NCI-H2171 treated with DMSO at 0.1 percent for 48 hours (cell line): ENCODE results near the gene ATXN10.
"Not testable (repeated sequence)": the region's sequence is repeated elsewhere in the genome, so short reads cannot be mapped to it uniquely, and the experiment has no call there.

Source experiments
- DNase-seq: peaks from one replicate; lab custom pipeline; 2025; lab: John Stamatoyannopoulos, UW

ATXN10 gene

DNA sequence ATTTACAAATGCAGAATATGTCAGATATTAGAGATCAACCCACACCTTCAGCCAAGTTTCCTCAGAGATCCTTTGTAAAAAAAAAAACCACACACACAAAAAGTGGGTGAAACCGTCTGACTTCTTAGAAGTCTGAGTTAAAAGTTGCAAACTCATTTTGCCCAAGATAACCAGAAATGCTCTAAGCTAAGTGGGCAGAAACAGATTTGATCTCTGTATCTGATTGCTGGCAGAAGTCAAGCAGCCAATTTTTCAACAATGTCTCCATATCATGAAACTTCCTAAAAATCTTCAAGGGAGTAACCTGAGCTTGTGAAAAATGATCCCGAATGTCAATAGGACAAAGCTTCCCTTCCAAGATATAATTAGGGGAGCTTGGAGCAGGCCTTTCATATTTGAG, 28.6 kb upstream of the ATXN10 start:
- DNase-seq: peak; percentile 81

DNA sequence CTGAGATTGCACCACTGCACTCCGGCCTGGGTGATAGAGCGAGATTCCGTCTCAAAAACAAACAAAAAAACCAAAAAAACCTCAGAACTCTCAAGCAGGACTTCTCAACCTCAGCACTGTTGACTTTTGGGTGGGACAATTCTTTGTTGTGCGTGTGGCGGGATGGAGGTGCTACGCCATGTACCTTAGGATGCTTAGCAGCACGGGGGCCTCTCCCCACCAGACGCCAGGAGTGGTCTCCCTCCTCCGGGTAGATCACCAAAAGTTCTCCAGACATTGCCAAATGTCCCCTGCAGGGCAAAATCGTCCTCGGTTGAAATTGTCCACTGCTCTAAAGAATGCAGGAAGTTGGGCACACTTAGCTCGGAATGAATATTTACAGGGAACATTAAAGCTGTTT, 26.9 kb upstream of the ATXN10 start:
- DNase-seq: no peak

DNA sequence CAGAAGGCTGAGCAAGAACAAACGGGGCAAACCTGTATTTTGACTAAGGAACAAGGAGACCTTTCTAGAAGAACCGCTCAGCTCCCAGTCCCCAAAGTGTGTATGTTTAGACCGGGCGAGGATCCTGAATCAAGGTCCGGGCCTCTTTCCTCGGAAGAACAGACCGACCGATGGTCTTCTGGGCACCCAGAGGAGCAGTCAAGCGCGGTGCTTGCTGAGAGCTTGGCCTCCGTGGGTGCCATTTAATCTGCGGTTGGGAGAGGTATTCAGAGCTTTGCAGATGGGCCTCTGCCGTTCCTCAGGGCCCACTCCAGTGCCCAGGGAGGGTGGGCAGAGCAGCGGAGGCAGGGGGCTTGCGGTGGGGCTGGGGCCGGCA, 26.5 kb upstream of the ATXN10 start:
- no peak for DNase-seq

DNA sequence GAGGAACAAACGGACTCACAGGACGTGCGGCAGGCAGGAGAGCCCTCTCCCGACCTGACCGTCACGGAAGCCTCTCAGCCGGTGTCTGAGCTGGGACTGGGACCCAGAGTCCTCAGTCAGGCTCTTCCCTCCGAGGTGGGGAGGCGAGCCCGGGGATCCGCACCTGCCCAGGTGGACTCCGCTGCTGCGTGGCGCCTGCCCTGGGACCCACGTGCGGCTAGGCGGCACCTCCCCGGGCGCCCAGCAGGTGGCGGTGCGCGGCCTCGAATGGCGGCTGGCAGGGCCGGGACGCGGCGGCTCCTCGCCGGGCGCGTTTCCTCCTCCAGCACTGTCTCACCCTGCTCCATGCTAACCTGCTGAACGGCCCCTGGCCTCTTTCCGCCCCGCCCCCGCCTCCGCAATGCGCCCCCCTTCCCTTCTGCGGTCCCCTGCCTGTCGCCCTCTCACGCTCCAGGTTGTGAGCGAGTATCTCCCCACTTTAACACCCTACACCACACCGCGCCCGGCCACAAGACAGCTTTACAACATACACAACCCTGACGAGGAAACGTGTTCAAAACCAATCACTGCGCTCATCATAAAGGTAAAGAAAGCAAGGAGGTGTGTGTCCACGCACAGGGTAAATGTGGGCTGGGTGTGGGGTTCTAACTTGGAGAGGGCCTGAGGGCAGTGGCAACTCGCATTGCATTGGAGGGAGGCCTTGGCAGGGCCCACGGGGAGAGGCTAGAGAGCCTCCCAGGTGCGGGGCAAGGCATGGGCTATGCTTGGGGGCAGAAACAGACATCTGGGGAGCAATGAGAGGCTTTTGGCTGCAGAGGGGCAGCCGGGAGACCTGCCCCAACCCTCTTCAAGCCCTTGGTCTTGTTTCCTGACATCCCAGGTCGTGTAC, 25.9 kb upstream of the ATXN10 start:
- DNase-seq: no peak

DNA sequence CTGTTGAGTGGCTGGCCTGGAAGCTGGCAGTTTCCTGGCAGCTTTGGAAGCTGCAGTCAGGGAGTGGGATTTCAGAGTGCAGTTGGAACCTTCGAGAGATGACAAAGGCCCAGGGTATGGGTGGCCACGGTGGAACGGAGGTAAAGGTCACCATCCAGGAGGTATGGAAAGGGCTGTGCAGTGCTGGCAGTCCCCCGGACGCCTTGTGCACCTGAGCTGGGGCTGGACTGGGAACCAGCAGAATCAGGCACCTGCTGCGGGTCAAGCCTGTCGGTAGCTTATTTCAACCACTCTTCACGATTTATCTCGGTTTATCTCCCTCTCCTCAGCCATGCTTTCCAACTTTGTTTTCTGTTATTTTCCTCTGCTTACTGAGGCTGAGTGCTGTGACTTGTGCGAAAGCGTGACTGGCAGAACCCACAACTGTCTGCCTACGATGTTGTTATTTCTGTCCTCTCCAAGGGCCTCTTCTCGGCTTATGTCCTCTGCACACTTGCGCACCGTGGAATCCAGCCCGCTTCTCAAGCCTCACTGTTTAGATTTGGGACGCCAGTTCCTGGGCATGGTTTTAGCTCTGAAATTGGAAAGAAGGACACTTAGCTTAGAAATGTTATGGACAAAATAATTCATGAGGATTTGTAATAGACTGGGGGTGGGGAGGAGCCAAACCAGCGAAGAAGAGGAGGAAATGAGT, 24.0 kb upstream of the ATXN10 start:
- no peak for DNase-seq

DNA sequence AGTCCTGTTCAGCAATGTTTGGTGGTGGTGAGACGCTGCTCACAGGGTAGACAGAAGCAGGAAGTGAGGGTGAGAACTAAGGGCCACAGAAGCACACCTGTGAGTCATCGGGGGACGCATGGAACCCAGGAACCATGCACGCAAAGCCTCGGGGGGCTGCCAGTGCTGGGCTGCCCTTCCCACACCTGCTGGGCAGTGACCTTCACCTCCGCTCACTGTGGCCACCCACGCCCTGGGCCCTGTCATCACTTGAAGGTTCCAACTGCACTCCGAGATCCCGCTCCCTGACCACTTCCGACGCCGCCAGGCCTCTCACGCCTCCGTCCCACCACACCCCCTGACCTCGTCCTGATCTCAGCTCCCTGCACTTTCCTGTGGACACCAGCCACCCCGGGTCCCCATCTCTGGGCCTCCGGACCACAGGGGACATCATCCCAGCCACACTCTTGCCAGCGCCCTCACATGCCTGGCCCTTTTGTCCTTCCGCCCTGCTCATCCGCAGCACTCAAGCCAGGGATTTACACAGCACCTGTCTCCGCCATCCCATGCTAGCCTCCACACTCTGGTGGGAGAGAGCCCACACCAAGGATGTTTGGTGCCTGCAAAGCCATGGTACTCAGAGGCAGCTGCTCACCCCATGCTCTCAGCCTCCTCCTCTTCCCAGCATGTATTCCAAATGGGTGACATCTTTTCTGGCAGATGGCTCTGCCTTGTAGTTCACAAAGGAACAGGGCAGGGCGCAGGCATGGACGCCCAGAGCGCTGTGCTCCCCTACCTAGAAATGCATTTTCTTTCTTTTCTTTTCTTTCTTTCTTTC, 23.1 kb upstream of the ATXN10 start:
- DNase-seq: peak; percentile 4

DNA sequence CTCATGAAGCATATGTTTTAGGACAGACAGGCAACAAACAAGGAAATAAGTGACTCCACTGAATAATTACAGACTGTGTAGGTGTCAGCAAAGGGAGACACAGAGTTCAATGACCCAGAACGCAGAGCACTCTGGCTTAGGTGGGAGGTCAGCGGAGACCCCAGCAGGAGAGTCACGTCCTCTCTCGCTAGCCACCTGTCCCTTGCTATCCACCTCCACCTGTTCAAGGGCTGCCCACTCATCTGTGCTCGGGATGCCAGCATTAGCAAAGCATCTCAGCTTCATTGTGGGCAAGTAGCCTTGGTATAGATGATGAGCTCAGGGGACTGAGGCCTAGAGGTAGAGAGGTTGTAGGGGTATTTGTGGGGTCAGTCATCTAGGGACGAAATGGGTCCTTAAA, 21.8 kb upstream of the ATXN10 start:
- DNase-seq: no peak

DNA sequence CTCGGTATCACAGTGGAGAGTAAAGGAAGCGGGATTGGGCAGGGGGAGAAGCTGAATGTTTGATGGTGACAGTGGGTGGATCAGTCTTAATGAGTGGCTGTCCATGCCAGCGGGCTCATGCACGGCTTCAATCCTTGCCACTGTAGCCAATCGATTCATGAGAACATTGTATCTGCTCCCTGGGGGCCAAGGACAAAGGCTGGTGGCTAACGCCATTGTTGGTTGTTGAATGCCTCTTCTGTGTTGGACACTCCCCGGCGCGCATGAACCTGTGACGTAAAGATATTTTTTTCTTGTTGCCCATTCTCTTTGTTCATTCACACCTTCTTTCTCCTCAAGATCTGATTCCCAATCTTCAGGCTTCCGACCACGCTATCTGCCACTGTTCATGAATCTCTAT, 20.9 kb upstream of the ATXN10 start:
- no peak for DNase-seq

DNA sequence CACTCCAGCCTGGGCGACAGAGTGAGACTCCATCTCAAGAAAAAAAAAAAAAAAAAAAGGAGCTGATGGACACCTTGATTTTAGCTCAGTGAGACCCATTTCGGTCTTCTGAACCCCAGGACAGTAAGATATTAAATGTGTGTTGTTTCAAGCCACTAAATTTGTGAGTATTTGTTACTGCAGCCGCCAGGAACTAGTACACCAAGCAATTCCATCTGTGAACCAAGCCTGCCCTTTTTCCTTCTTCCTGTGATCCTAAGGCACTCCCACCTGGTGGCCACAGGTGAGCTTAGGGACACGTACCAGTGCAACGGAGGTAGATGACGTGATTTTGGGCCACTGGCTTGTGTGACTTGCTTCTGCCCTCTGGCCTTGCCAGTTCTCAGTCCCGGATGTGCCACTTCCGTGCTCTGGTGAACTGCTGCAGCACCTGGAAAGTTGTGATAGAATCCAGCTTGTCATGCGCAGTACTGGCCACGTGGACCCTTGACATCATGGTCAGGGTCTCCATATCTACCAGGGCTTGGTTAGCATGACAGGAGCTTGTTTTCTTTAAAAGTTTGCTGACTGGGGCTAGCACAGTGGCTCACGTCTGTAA, 19.6 kb upstream of the ATXN10 start:
- DNase-seq: no peak

DNA sequence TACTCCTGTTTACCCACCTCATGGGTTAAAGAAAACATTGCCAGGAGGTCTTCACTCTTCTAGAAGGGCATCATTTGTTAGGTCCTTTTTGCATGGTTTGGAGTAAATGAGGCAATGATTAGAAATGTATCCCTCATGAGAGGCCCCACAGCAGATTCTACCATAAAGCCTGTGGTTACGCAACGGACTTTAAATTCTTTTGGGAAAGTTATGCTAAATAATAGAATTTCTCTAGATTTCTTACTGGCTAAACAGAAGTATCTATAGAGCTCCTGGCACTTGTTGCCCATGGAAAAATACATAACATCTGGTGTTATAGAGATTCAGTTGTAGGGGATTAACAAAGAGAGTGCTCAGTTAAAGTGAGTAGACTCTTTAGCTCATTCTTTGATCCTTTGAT, 15.1 kb upstream of the ATXN10 start:
- no peak for DNase-seq

DNA sequence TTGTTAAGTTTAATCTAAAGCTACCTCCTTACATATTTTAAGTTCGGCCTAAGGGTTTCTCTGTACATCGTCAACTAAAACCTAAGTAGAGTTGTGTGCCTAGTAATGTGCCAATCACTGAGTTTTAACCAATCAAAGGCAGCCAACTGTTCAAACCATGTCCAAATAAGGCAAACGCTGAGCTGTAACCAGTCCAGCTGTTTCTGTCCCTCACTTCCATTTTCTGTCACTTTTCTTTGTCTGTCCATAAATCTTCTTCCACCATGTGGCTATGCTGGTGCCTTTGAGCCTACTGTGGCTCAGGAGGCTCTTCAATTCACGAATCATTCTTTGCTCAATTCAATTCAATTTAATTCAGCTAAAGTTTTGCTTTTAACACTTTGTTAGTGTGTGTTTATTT, 13.9 kb upstream of the ATXN10 start:
- DNase-seq: no peak

DNA sequence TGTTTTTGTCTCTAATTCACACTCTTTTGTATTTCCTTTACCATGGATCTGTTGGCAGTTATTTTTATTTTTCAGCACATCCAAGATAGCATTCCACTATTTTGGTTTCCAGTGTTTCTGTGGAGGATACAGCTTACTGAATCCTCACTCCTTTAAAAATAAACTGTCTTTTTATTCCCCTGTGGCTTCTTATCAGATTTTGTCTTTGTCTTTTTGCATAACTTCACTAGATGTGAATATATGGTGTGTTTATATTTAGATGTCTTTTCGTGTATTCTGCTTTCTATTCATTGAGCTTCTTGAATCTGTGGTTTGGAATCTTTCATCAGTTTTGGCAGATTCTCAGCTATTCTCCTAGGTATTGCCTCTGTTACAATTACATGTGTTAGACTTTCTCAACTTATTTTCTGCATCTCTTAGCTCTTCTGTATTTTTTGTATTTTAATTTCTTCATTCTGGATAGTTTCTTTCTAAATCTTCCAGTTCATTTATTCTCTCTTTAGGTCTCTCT, 7.4 kb upstream of the ATXN10 start:
- DNase-seq: no peak

DNA sequence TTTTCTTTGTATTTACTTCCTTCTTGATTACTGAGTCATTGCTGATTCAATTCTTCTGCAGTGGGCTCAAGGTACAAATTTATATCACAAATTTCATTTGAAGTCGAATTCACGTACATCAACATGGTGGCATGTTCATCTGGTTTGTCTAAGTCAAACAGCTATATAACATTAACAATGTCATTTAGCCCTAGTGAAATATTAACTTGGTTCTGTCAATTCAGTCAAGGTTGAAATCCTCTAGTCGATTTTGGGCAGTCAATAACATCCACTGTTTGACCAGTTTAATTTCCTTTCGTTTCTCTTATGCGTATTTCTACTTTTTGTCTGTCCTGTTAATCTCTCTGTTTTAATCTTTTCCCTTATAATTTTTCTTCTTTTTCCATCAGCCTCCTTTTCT, 4.1 kb upstream of the ATXN10 start:
- DNase-seq: no peak

DNA sequence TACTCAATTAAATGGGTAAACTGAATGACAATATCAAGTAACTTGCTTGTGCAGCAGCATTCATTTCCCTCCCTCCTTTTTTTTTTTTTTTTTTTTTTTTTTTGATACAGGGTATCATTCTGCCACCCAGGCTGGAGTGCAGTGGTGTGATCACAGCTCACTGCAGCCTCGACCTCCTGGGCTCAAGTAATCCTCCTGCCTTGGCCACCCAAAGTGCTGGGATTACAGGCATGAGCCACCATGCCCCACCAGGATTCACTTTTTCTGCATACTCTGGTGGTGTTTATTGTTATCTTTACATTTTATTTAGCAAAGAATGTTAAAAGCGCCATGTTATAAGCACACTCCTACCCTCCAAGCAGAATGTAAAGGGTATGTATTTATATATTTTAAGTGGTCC, 1.3 kb upstream of the ATXN10 start:
- DNase-seq: not testable (repeated sequence)

DNA sequence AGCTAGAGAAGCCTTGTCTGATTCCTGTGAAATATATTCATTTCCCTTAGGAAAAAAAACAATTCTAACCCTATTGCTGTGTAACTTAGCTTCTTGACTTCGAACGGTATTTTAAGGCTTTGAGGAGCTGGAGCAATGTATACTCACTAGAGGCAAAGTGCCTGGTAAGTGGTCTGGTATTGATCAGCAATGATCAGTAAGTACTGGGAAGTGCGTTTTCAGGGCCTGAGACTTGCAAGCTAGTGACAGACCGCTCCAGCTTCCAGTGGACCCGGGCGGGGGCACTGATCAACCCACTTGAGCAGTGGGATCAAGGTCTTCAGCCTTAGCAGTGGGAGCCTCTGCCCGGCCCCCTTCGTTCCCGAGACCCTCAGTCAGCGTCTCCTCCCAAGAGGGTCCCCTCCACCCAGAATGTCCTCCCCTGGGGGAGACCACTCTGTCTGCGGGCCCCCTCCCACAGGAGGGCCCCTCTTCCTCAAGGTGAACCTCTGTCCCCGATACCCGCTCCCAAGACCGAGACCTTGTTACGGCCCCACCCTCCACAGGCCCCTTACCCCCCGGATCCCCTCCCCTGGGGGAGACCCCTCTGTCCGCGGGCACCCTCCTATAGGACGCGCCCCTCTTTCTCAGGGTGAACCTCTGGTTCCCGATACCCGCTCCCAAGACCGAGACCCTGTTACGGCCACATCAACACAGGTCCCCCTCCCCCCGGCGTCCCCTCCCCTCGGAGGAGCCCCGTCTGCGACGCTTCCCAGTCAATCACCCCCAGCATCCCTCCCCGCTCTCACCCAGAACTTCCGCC, 452 bp upstream of the ATXN10 start:
- DNase-seq: no peak

DNA sequence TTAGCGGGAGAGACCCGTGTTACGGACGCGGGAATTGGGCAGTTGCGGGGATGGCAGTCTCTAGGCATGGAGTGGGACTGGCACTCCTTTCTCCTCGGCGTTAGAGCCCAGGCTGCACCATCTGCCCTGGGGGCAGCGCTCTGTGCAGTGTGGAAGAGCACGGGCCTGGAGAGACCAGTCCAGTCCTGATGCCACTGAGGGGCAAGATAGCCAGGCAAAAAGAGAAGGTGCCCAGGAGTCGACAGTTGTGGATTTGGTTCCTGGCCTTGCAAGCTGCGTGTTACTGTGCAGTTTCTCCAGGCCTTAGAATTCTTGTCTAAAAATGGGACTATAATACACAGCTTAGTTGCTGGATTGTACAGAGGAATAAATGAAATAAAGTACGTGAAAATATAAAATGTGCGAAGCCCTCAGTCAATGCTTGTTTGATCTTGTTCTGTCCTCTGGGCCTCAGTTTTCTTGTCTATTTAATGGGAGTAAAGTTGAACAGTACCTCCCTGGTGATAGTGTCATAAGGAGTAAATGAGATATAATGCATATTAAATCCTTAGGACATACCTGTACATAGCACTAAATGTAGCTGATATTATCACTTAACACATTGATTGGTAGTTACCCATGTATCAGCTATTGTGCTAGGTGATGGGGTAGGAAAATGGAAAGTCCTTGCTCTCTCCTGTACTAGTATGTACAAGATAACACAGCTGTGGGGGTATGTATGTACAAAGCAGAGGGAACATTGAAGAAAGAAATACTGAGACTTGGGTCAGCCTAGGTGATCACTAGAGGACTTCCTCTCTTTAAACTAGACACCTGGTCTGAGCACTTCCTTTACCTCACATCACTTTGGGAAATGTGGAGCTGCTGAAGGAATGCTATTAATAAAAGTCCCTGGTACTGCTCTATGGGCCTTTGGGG, 1.2 kb downstream of the ATXN10 start:
- no peak for DNase-seq

DNA sequence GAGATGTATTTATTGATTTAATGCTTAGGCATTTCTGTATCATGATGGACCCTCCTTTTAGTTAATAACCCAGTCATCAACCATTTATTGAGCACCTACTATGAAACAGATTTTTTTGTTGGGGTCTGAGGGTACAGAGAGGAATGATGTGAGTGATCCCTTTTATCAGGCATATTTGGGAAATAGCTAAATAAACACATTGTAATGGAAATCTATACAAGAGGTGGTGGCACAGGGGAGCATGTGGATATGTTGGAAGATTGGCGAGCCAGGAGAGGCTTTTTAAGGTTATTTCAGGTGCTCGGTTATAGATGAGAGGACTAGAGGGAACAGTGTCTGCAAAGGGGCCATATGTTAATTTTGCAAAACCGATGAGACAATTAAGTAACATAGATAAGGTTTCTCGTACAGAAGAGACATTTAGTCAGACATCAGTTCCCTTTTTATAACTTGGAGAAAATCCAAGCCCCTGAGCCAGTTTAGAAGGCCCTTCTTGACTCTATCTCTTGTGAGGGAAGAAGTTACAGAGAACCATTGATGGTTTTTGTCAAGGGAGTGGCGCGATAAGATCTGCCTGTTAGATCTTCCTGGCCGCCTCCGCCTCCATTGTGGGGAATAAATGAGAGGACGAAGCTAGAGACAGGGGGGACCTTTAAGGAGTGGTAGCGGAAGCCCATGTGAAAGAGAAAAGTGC, 2.0 kb downstream of the ATXN10 start:
- DNase-seq: no peak

DNA sequence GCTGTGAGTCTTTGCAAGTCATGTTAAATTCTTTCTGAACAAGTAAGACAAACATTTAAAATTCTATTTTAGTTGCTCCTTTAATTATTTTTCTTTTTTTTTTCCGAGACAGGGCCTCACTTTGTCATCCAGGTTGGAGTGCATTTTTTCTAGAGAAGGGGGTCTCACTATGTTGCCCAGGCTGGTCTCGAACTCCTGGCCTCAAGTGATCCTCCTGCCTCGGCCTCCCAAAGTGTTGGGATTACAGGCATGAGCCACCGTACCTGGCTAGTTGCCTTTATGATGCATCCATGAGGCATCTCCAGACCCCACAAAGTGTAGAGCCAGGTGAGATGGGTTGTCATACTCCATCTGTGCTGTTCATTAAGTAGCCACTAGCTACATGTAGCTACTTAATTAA, 4.4 kb downstream of the ATXN10 start:
- no peak for DNase-seq

DNA sequence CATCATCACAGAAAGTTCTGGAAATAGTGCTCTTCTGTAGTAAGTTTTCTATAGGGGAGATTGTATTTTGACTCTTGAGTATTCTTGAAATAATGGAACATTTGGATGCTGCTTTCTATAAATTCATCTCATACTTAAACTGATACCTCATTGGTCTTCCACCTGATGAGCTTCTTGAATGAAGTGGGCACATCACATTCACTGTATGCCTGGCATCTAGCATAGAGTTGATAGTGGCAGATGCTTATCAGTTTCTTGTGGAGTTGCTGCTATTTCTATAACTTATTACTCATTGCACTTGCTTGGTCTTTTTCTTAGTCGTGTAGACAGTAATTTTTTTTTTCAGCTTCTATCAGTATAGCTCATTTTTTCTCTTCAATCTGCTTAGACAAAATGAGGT, 5.4 kb downstream of the ATXN10 start:
- no peak for DNase-seq
